Lung microvascular endothelial cell (primary cell): Measurements from ENCODE around the gene GALNT12. TPM values are rescaled to one million over a fixed set of nuclear protein-coding genes. Genes with fewer than 3 reads are reported as not detected.

Experiments used
- DNase-seq, 2 donors: peaks; one replicate each; pipeline versions ENCODE4 v3.0.0 to v3.0.0-alpha.2; 2010; ENCODE audit warnings: low read depth in 2 of 2
- total RNA-seq: library from RNA; depleted of rRNA; stranded (reverse); fragments of >200 nt; gene quantifications from 2 replicates; pipeline ENCODE4 v1.2.1, GENCODE V29; 2014

The GALNT12 gene
- total RNA-seq, 1 donor from 2014 or later, result under 0.01 TPM

GRCh38 chr9:98830554-98830953 lies 23.1 kb downstream of the GALNT12 start:
- no peak for DNase-seq

- DNase-seq, result no peak
Observed at GRCh38 chr9:98831696-98832095, 24.2 kb downstream of the GALNT12 start.

- DNase-seq, result no peak
Observed at GRCh38 chr9:98832768-98833089, 25.3 kb downstream of the GALNT12 start.

GRCh38 chr9:98833090-98833956 lies 25.9 kb downstream of the GALNT12 start:
- no peak for DNase-seq

- DNase-seq, result no peak
Observed at GRCh38 chr9:98834386-98834785, 26.9 kb downstream of the GALNT12 start.

GRCh38 chr9:98836206-98836605 lies 28.7 kb downstream of the GALNT12 start:
- DNase-seq, result no peak

- no peak for DNase-seq
Observed at GRCh38 chr9:98837516-98837915, 30.0 kb downstream of the GALNT12 start.

GRCh38 chr9:98838155-98838867 lies 30.8 kb downstream of the GALNT12 start:
- no peak for DNase-seq

- DNase-seq, result no peak
Observed at GRCh38 chr9:98838868-98839565, 31.5 kb downstream of the GALNT12 start.

GRCh38 chr9:98839724-98840123 lies 32.3 kb downstream of the GALNT12 start:
- DNase-seq, result no peak

- no peak for DNase-seq
Observed at GRCh38 chr9:98842510-98842909, 35.0 kb downstream of the GALNT12 start.

- no peak for DNase-seq
Observed at GRCh38 chr9:98846081-98846480, 38.6 kb downstream of the GALNT12 start.

GRCh38 chr9:98846879-98847278 lies 39.4 kb downstream of the GALNT12 start:
- no peak for DNase-seq

GRCh38 chr9:98848450-98849149 lies 41.1 kb downstream of the GALNT12 start:
- DNase-seq, result peak; percentile 90 to 91

GRCh38 chr9:98849563-98849962 lies 42.1 kb downstream of the GALNT12 start:
- DNase-seq, result no peak

GRCh38 chr9:98850851-98851729 lies 43.6 kb downstream of the GALNT12 start:
- DNase-seq, result no peak

GRCh38 chr9:98851730-98852459 lies 44.4 kb downstream of the GALNT12 start:
- DNase-seq, result no peak

GRCh38 chr9:98852460-98852734 lies 44.9 kb downstream of the GALNT12 start:
- no peak for DNase-seq

- DNase-seq, result no peak
Observed at GRCh38 chr9:98852961-98853360, 45.5 kb downstream of the GALNT12 start.

- no peak for DNase-seq
Observed at GRCh38 chr9:98854266-98854665, 46.8 kb downstream of the GALNT12 start.
